ENCODE measurements around the gene CHST2.

- TF ChIP-seq CTCF (IDR thresholded peaks at IDR 0.05 in 2 of 3, conservative IDR thresholded peaks at IDR 0.05 in 1 of 3; ENCODE audit: borderline replicate concordance in 1 of 3, insufficient read depth in 1 of 3, low read depth in 2 of 3, low read length in 2 of 3) (no peak), REST (IDR thresholded peaks at IDR 0.05; ENCODE audit: low read depth) (no peak), POLR2A (IDR thresholded peaks at IDR 0.05; ENCODE audit: borderline replicate concordance, extremely low read depth, insufficient read depth, insufficient read length) (no peak), ZFX (IDR thresholded peaks at IDR 0.05) (no peak), SRF (IDR thresholded peaks at IDR 0.05; ENCODE audit: low read depth) (no peak)
These were observed 21.4 kb upstream of the CHST2 start for GRCh38 chr3:143098032-143098764.
